ENCODE measurements around the gene SNCB.
"Not testable (repeated sequence)": the region's sequence is repeated elsewhere in the genome, so short reads cannot be mapped to it uniquely, and the experiment has no call there.

SNCB gene

DNA sequence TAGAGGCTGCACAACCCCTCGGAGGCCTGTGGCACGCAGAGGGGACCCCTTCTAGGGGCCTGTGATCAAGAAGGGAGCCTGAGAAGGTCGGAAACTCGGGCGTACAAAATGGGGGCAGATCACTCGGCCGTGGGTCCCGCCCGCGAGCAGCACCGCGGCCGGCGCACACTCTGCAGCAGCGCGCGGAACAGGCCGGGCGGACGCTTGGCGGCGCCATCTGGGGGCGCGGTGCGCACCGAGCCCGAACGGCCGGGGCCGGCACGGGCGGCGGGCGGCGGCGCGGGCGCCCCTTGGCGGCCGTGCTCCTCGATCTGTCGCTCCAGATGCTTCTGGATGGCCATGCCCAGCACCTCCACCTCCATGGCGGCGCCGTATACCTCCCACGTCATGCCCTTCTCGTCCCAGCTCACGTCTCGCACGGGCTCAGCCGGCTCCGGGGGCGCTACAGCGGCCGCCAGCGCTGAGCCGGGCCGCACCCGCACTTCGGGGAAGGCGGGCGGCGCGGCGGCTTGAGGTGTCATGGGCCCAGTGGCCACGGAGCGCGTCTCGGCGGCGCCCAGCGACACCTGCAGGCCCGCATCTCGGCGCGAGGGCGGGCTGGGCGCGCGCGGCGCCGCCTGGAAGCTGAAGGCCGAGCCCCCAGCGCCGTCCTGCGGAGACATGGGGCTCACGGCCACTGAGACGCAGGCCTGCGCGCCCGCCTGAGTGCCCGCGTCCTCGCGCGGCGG, 33.5 kb downstream of the SNCB start:
- Histone ChIP-seq H3K27ac (ENCODE audit: low read depth, low read length) (no peak overlapping the region), H3K4me1 (ENCODE audit: control insufficient read depth, insufficient read depth, low read length) (no peaks in the 10 kb centered on the region), H3K9ac (ENCODE audit: low read length) (no peak overlapping the region), H3K4me3 (ENCODE audit: low read length) (peak overlapping the region; percentile 37), H3K36me3 (ENCODE audit: control insufficient read depth, insufficient read depth, low read length) (no peaks in the 10 kb centered on the region), H3K27me3 (ENCODE audit: control insufficient read depth, insufficient read depth, low read length) (no peaks in the 10 kb centered on the region)

DNA sequence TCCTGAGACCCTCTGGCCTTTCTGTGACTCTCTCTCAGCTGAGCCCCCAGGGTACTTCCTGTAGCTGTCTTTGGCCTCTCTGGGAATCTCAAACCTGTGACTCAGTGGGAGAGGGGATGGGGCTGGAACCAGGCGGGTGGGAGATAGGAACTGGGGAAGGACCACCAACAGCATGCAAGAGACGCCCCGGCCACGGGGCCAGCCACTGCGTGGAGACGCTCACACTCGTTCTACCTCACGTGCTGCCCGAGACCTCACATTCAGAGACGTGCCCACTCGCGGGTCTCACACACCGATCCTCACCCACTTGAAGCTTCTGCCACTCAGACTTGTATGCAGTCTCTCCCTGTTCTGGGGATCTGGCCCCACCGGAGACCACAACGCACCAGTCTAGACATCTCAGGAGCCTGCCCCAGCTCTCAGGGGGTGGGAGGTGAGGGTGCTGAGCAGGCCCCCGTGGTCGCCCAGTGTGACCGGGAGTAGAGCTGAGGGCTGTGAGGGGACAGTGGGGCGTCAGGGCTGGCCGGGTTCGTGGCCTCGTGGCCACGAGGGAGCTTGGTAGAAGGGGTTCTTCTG, 34.2 kb downstream of the SNCB start:
- no peak overlapping the region for H3K4me3 ChIP-seq (ENCODE audit: low read length)
- H3K27ac ChIP-seq (ENCODE audit: low read depth, low read length), result no peak overlapping the region
- no peaks in the 10 kb centered on the region for H3K36me3 ChIP-seq (ENCODE audit: control insufficient read depth, insufficient read depth, low read length)
- no peaks in the 10 kb centered on the region for H3K4me1 ChIP-seq (ENCODE audit: control insufficient read depth, insufficient read depth, low read length)
- H3K27me3 ChIP-seq (ENCODE audit: control insufficient read depth, insufficient read depth, low read length), result no peaks in the 10 kb centered on the region
- H3K9ac ChIP-seq (ENCODE audit: low read length), result no peak overlapping the region

- Histone ChIP-seq H3K9ac (ENCODE audit: low read length) (no peak overlapping the region), H3K4me3 (ENCODE audit: low read length) (no peak overlapping the region), H3K4me1 (ENCODE audit: control insufficient read depth, insufficient read depth, low read length) (no peaks in the 10 kb centered on the region), H3K36me3 (ENCODE audit: control insufficient read depth, insufficient read depth, low read length) (no peaks in the 10 kb centered on the region), H3K27me3 (ENCODE audit: control insufficient read depth, insufficient read depth, low read length) (no peaks in the 10 kb centered on the region), H3K27ac (ENCODE audit: low read depth, low read length) (no peak overlapping the region)
Measured at GRCh38 chr5:176595386-176595943, 34.9 kb downstream of the SNCB start.

GRCh38 chr5:176594554-176594953, 35.8 kb downstream of the SNCB start:
- Histone ChIP-seq H3K4me3 (ENCODE audit: low read length) (no peak overlapping the region), H3K27ac (ENCODE audit: low read depth, low read length) (no peak overlapping the region), H3K27me3 (ENCODE audit: control insufficient read depth, insufficient read depth, low read length) (no peaks in the 10 kb centered on the region), H3K4me1 (ENCODE audit: control insufficient read depth, insufficient read depth, low read length) (no peaks in the 10 kb centered on the region), H3K36me3 (ENCODE audit: control insufficient read depth, insufficient read depth, low read length) (no peaks in the 10 kb centered on the region), H3K9ac (ENCODE audit: low read length) (no peak overlapping the region)

GRCh38 chr5:176593273-176593869, 37.0 kb downstream of the SNCB start:
- Histone ChIP-seq H3K27me3 (ENCODE audit: control insufficient read depth, insufficient read depth, low read length) (no peaks in the 10 kb centered on the region), H3K4me3 (ENCODE audit: low read length) (no peak overlapping the region), H3K4me1 (ENCODE audit: control insufficient read depth, insufficient read depth, low read length) (no peaks in the 10 kb centered on the region), H3K9ac (ENCODE audit: low read length) (no peak overlapping the region), H3K27ac (ENCODE audit: low read depth, low read length) (no peak overlapping the region), H3K36me3 (ENCODE audit: control insufficient read depth, insufficient read depth, low read length) (no peaks in the 10 kb centered on the region)

GRCh38 chr5:176592573-176592972, 37.8 kb downstream of the SNCB start:
- no peak overlapping the region for H3K9ac ChIP-seq (ENCODE audit: low read length)
- H3K4me1 ChIP-seq (ENCODE audit: control insufficient read depth, insufficient read depth, low read length), result no peaks in the 10 kb centered on the region
- H3K4me3 ChIP-seq (ENCODE audit: low read length), result no peak overlapping the region
- H3K36me3 ChIP-seq (ENCODE audit: control insufficient read depth, insufficient read depth, low read length), result no peaks in the 10 kb centered on the region
- H3K27me3 ChIP-seq (ENCODE audit: control insufficient read depth, insufficient read depth, low read length), result no peaks in the 10 kb centered on the region
- no peak overlapping the region for H3K27ac ChIP-seq (ENCODE audit: low read depth, low read length)

GRCh38 chr5:176591667-176592066, 38.7 kb downstream of the SNCB start:
- H3K36me3 ChIP-seq (ENCODE audit: control insufficient read depth, insufficient read depth, low read length); H3K27me3 ChIP-seq (ENCODE audit: control insufficient read depth, insufficient read depth, low read length); H3K9ac ChIP-seq (ENCODE audit: low read length); H3K4me3 ChIP-seq (ENCODE audit: low read length); H3K4me1 ChIP-seq (ENCODE audit: control insufficient read depth, insufficient read depth, low read length); H3K27ac ChIP-seq (ENCODE audit: low read depth, low read length): not testable (repeated sequence)

GRCh38 chr5:176590035-176590717, 40.2 kb downstream of the SNCB start:
- no peak overlapping the region for H3K27ac ChIP-seq (ENCODE audit: low read depth, low read length)
- no peaks in the 10 kb centered on the region for H3K36me3 ChIP-seq (ENCODE audit: control insufficient read depth, insufficient read depth, low read length)
- H3K9ac ChIP-seq (ENCODE audit: low read length), result no peak overlapping the region
- no peaks in the 10 kb centered on the region for H3K27me3 ChIP-seq (ENCODE audit: control insufficient read depth, insufficient read depth, low read length)
- H3K4me1 ChIP-seq (ENCODE audit: control insufficient read depth, insufficient read depth, low read length), result no peaks in the 10 kb centered on the region
- no peak overlapping the region for H3K4me3 ChIP-seq (ENCODE audit: low read length)

DNA sequence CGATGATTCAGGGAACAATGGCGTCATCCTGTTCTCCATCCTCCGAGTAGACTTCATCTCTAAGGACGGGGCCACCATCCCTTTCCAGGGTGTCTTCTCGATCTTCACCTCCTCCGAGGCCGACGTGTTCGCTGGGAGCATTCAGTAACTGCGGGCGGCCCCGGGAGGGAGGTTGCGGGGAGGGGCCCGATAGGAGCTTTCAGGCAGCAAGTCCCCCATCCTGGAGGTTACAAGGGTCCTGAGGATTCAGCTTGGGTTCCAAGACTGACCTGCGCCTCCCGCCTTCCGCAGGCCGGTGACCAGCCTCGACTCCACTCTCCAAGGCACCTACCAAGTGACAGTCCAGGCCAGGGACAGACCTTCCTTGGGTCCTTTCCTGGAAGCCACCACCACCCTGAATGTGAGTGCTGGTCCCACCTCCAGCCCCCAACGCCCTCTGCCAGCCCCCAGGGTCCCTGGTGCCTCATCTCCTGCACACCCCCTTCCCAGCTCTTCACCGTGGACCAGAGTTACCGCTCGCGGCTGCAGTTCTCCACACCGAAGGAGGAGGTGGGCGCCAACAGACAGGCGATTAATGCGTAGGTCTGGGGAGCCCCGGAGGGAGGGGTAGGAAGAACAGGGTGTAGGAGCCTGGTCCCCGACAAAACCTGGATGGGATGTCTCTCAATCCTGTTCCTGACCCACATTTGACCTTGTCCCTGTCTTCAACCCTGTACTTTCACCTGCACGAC, 41.1 kb downstream of the SNCB start:
- Histone ChIP-seq H3K4me1 (ENCODE audit: control insufficient read depth, insufficient read depth, low read length) (no peaks in the 10 kb centered on the region), H3K27me3 (ENCODE audit: control insufficient read depth, insufficient read depth, low read length) (no peaks in the 10 kb centered on the region), H3K36me3 (ENCODE audit: control insufficient read depth, insufficient read depth, low read length) (no peaks in the 10 kb centered on the region), H3K9ac (ENCODE audit: low read length) (no peak overlapping the region), H3K27ac (ENCODE audit: low read depth, low read length) (no peak overlapping the region), H3K4me3 (ENCODE audit: low read length) (no peak overlapping the region)

DNA sequence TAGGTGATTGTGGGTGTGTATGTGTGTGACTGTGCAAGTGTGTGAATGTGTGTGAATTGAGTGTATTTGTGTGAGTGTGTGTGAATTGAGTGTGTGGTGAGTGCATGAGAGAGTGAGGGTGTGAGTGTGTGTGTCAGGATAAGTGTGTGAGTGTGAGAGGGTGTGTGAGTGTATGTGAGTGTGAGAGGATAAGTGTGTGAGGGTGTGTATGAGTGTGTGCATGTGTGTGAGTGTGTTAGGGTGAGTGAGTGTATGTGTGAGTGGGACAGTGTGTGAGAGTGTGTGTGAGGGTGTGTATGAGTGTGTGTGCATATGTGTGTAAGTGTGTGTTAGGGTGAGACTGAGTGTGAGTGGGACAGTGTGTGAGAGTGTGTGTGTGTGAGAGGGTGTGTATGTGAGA, 42.0 kb downstream of the SNCB start:
- H3K36me3 ChIP-seq (ENCODE audit: control insufficient read depth, insufficient read depth, low read length), result no peaks in the 10 kb centered on the region

DNA sequence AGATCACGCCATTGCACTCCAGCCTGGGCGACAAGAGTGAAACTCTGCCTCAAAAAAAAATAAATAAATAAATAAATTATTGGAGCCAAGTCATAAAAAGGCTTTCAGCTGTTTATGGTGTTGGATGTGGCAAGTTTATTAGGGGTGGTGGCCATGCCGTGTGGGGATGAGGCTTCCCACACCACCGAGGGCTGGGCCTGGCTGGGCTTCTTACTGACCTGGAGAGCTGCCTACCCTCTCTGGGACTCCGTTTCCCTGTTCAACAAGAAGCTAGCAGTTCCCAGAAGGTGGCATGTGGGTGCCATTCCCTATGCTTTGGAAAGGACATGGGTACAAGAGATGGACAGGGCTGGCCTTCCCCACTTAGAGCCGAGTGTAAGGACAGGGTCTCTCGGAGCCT, 42.9 kb downstream of the SNCB start:
- Histone ChIP-seq H3K4me1 (ENCODE audit: control insufficient read depth, insufficient read depth, low read length) (no peaks in the 10 kb centered on the region), H3K36me3 (ENCODE audit: control insufficient read depth, insufficient read depth, low read length) (no peaks in the 10 kb centered on the region), H3K27ac (ENCODE audit: low read depth, low read length) (no peak overlapping the region), H3K4me3 (ENCODE audit: low read length) (no peak overlapping the region), H3K27me3 (ENCODE audit: control insufficient read depth, insufficient read depth, low read length) (no peaks in the 10 kb centered on the region), H3K9ac (ENCODE audit: low read length) (no peak overlapping the region)

More for the DNA sequence above, 42.0 kb downstream of the SNCB start:
- no peaks in the 10 kb centered on the region for H3K4me1 ChIP-seq (ENCODE audit: control insufficient read depth, insufficient read depth, low read length)
- no peaks in the 10 kb centered on the region for H3K27me3 ChIP-seq (ENCODE audit: control insufficient read depth, insufficient read depth, low read length)
- no peak overlapping the region for H3K4me3 ChIP-seq (ENCODE audit: low read length)
- H3K9ac ChIP-seq (ENCODE audit: low read length), result no peak overlapping the region
- no peak overlapping the region for H3K27ac ChIP-seq (ENCODE audit: low read depth, low read length)

- H3K27ac ChIP-seq (ENCODE audit: low read depth, low read length), result no peak overlapping the region
- no peaks in the 10 kb centered on the region for H3K4me1 ChIP-seq (ENCODE audit: control insufficient read depth, insufficient read depth, low read length)
- no peaks in the 10 kb centered on the region for H3K36me3 ChIP-seq (ENCODE audit: control insufficient read depth, insufficient read depth, low read length)
- no peak overlapping the region for H3K4me3 ChIP-seq (ENCODE audit: low read length)
- H3K9ac ChIP-seq (ENCODE audit: low read length), result no peak overlapping the region
- H3K27me3 ChIP-seq (ENCODE audit: control insufficient read depth, insufficient read depth, low read length), result no peaks in the 10 kb centered on the region
Measured at GRCh38 chr5:176583076-176583475, 47.3 kb downstream of the SNCB start.
